ENCODE results near the gene F5. TPM values are rescaled to one million over a fixed set of nuclear protein-coding genes. Genes with fewer than 3 reads are reported as not detected.

Gene F5
- total RNA-seq, 2 experiments from 2014 or later, result 20.7 to 23.3 TPM

DNA sequence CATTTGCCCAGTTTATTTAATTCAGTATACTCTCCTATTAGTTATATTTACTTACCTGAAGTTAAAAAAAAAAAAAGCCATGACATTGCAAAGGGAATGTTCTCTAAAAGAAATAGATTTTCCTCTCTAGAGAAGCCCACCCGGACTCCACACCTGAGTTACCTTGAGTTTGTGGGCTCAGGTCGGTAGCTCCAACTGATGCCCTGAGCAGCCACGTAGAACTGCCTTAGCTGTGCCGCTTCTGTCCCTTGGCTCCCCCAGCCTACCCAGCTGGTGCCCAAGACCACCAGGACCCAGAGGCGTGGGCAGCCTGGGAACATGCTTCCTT lies 250 bp downstream of the F5 start:
- H3K4me3 Mint-ChIP-seq, result peak overlapping the region; percentile 91
- H3K36me3 Mint-ChIP-seq (ENCODE audit: low read depth), result peaks cover 9% of the 10 kb centered on the region
- no peaks in the 10 kb centered on the region for H3K27me3 Mint-ChIP-seq
- CTCF ChIA-PET, result interaction anchor here (0.7 to 3.8 kb wide), 36 partner anchors 10 to 267 kb away, joined by 3 to 43 read pairs (median 5); partner anchors contain the start of gene METTL18
- H3K9me3 Mint-ChIP-seq, result no peaks in the 10 kb centered on the region
- intact Hi-C loops (cut with micrococcal nuclease), result loop anchor here (5.0 kb wide), 3 partner anchors 99 to 126 kb away; partner anchors contain the start of genes SELL and SLC19A2
- TF ChIP-seq CTCF (IDR thresholded peaks at IDR 0.05), result no peak
- H3K27ac Mint-ChIP-seq, result peak overlapping the region; percentile 91
- ATAC-seq (peak; percentile 37), DNase-seq (no peak)
- POLR2A ChIA-PET, result interaction anchor here (0.5 to 1.5 kb wide), 6 partner anchors 11 to 305 kb away, joined by 3 to 8 read pairs (median 3); no protein-coding TSS in a partner anchor
- H3K4me1 Mint-ChIP-seq (ENCODE audit: low read depth), result peaks cover 67% of the 10 kb centered on the region

GRCh38 chr1:169585181-169585580 lies 1.1 kb downstream of the F5 start:
- Mint-ChIP-seq H3K27ac (peak overlapping the region; percentile 91), H3K9me3 (no peaks in the 10 kb centered on the region), H3K27me3 (no peaks in the 10 kb centered on the region), H3K36me3 (ENCODE audit: low read depth) (peaks cover 9% of the 10 kb centered on the region), H3K4me3 (peak overlapping the region; percentile 91), H3K4me1 (ENCODE audit: low read depth) (peaks cover 60% of the 10 kb centered on the region)
- ChIA-PET POLR2A (no interaction called here), CTCF (interaction anchor here (1.1 to 3.8 kb wide), 8 partner anchors 17 to 208 kb away, joined by 3 to 38 read pairs (median 5); no protein-coding TSS in a partner anchor)
- intact Hi-C loops (cut with micrococcal nuclease), result loop anchor here (5.0 kb wide), 3 partner anchors 98 to 127 kb away; partner anchors contain the start of genes SELL and SLC19A2
- no peak for DNase-seq
- TF ChIP-seq CTCF (IDR thresholded peaks at IDR 0.05), result no peak
- ATAC-seq, result no peak

DNA sequence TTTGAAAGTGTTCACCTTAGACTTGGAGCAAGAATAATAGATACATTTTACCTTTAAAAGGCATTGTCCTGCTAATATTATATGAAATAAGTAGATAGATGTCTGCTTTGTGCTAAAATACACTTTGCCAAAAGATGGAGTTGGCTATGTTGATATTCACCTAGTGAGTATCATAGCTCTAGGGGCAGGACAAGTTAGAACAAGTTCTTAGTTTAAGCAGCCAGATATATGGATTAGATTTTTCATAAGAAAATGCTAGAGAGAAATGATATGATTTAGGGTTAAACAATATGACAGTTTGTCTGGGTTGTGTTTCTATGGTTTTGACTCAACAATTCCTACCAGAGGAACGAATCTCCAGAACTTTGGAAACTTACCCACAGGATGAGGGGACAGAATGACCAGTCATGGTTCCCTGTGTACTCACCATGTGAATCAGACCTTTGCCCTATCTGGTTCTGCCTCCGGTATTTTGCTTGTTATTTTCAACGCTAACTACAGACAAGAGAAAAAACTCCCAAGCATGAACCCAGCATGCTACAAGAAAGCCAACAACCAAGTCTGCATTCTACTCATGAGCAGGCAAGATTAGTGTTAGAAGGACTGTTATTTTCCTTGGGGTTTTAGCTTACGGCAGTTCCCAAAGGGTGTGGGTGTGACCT lies 1.7 kb downstream of the F5 start:
- Mint-ChIP-seq H3K9me3 (no peaks in the 10 kb centered on the region), H3K27ac (peak overlapping the region; percentile 91), H3K4me1 (ENCODE audit: low read depth) (peaks cover 54% of the 10 kb centered on the region), H3K36me3 (ENCODE audit: low read depth) (peaks cover 9% of the 10 kb centered on the region), H3K4me3 (peak overlapping the region; percentile 91), H3K27me3 (no peaks in the 10 kb centered on the region)
- no peak for TF ChIP-seq CTCF (IDR thresholded peaks at IDR 0.05)
- POLR2A ChIA-PET, result no interaction called here
- DNase-seq (peak; percentile 26), ATAC-seq (peak; percentile 19)
- CTCF ChIA-PET, result interaction anchor here (1.1 to 3.8 kb wide), 3 partner anchors 17 to 127 kb away, joined by 3 to 38 read pairs (median 26); no protein-coding TSS in a partner anchor
- intact Hi-C loops (cut with micrococcal nuclease), result loop anchor here (5.0 kb wide), 3 partner anchors 97 to 128 kb away; partner anchors contain the start of genes SELL and SLC19A2

GRCh38 chr1:169577981-169578738 lies 8.1 kb downstream of the F5 start:
- Mint-ChIP-seq H3K9me3 (no peaks in the 10 kb centered on the region), H3K27ac (no peak overlapping the region), H3K27me3 (no peaks in the 10 kb centered on the region), H3K4me1 (ENCODE audit: low read depth) (peaks cover 6% of the 10 kb centered on the region), H3K36me3 (ENCODE audit: low read depth) (peaks cover 28% of the 10 kb centered on the region), H3K4me3 (no peak overlapping the region)
- ChIA-PET CTCF (interaction anchor here (0.8 to 1.5 kb wide), 4 partner anchors 12 to 231 kb away, joined by 3 to 4 read pairs (median 4); no protein-coding TSS in a partner anchor), POLR2A (no interaction called here)
- ATAC-seq (no peak), DNase-seq (no peak)
- TF ChIP-seq CTCF (IDR thresholded peaks at IDR 0.05), result no peak
- intact Hi-C loops (cut with micrococcal nuclease), result no loop called here

Measured in activated CD8-positive, alpha-beta T cell treated with anti-CD3 and anti-CD28 coated beads for 36 hours (primary cell).